Activated naive CD8-positive, alpha-beta T cell treated with anti-CD3 and anti-CD28 coated beads, Interleukin-2, amount 50 U/mL, for 24 hours (primary cell): ENCODE data around the gene CNKSR1.

Experiments used
- ATAC-seq: fragments of 150-1000 bp; cut with Tn5 transposase; one replicate; pipeline ENCODE4 v1.10.0; 2021
- DNase-seq: peaks from one replicate; pipeline ENCODE4 v3.0.0; 2021
- H3K27ac Mint-ChIP-seq: one replicate; pipeline ENCODE4 v1.8.0; 2021; ENCODE audit warnings: mild to moderate bottlenecking, mixed read lengths
- H3K27me3 Mint-ChIP-seq: one replicate; pipeline ENCODE4 v1.8.0; 2021; ENCODE audit warnings: mixed read lengths
- H3K36me3 Mint-ChIP-seq: one replicate; pipeline ENCODE4 v1.8.0; 2021; ENCODE audit warnings: low read depth, mixed read lengths
- H3K4me1 Mint-ChIP-seq: one replicate; pipeline ENCODE4 v1.8.0; 2021; ENCODE audit warnings: mixed read lengths
- H3K4me3 Mint-ChIP-seq: one replicate; pipeline ENCODE4 v1.8.0; 2021; ENCODE audit warnings: mild to moderate bottlenecking, moderate library complexity, mixed read lengths
- H3K9me3 Mint-ChIP-seq: one replicate; pipeline ENCODE4 v1.8.0; 2021; ENCODE audit warnings: mixed read lengths

CNKSR1 gene, protein sequence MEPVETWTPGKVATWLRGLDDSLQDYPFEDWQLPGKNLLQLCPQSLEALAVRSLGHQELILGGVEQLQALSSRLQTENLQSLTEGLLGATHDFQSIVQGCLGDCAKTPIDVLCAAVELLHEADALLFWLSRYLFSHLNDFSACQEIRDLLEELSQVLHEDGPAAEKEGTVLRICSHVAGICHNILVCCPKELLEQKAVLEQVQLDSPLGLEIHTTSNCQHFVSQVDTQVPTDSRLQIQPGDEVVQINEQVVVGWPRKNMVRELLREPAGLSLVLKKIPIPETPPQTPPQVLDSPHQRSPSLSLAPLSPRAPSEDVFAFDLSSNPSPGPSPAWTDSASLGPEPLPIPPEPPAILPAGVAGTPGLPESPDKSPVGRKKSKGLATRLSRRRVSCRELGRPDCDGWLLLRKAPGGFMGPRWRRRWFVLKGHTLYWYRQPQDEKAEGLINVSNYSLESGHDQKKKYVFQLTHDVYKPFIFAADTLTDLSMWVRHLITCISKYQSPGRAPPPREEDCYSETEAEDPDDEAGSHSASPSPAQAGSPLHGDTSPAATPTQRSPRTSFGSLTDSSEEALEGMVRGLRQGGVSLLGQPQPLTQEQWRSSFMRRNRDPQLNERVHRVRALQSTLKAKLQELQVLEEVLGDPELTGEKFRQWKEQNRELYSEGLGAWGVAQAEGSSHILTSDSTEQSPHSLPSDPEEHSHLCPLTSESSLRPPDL

DNA sequence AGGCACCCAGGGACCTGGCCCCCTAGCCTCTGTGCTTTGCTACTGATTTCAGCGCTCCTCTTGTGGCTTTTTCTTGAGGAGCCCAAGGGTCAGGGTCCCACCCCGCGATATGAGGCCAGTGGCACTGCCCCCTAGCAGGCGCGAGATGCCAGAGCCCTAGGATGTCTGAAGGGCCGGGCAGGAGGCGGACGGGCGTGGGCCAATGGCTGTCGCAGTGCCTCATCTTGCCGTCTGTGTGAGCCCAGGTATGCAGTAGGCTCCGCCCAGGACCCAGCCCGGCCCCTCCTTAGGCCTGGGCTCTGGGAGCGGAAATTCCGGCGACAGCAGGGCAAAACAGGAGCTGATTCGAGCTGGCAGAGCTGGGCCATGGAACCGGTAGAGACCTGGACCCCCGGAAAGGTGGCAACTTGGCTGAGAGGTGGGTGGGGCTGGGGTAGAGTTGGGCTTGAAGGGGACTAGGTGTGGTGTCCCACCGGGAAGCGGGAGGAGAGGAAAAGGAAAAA, at the start of gene CNKSR1:
CNKSR1 (plus strand) TSS at position 310 of the 503 bp plus-strand sequence; CDS start at position 367, 57 bp downstream.
- Mint-ChIP-seq H3K9me3 (no peaks in the 10 kb centered on the region), H3K36me3 (peaks cover 3% of the 10 kb centered on the region), H3K4me1 (peaks cover 5% of the 10 kb centered on the region), H3K27me3 (no peaks in the 10 kb centered on the region), H3K27ac (no peak within 1 kb of the TSS), H3K4me3 (peak within 1 kb of the TSS; percentile 30)
- ATAC-seq (no peak), DNase-seq (no peak)

DNA sequence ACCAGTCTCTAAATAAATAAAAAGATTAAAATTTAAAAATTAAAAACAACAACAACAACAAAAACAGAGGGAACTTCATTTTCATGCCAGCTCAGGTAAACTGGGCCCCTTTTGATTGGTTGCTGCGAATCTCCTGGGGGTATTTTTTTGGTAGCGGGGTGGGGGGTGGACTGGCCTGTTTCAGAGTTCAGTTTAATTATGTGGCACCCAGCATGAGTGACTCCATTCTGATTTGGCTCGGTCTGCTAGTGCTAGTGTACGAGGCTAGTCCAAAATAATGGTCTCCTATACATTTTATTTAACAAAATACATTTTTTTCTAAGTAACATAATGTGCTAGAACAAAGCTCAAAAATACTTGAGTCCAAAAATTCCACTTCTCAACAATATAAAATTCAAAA, 47.5 kb upstream of the CNKSR1 start:
- Mint-ChIP-seq H3K4me1 (peaks cover 38% of the 10 kb centered on the region), H3K9me3 (no peaks in the 10 kb centered on the region), H3K27me3 (peaks cover 4% of the 10 kb centered on the region), H3K27ac (no peak overlapping the region), H3K4me3 (no peak overlapping the region), H3K36me3 (peaks cover 2% of the 10 kb centered on the region)
- ATAC-seq, result no peak
- DNase-seq, result no peak

DNA sequence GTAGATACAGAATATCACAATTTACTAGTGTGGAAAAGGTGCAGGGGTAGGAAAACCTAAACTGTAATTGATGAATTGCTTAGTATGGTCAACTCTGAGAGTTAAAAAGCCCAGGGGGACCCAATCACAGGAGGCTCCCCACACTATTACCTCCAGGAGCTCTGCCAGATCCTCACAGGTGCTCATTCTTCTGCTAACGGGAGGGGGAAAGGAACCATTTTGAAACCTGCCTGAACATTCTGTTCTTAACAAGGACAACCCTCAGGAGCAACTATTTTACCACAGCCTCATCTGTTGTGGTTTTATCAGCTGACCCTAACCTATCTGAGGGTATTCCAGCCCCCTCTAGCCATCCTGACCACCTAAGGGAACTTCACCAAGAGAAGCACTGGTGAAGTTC, 46.6 kb upstream of the CNKSR1 start:
- H3K27me3 Mint-ChIP-seq, result peaks cover 4% of the 10 kb centered on the region
- no peak for DNase-seq
- H3K4me1 Mint-ChIP-seq, result peaks cover 32% of the 10 kb centered on the region
- H3K9me3 Mint-ChIP-seq, result no peaks in the 10 kb centered on the region
- H3K27ac Mint-ChIP-seq, result no peak overlapping the region
- no peak overlapping the region for H3K4me3 Mint-ChIP-seq
- no peak for ATAC-seq
- no peaks in the 10 kb centered on the region for H3K36me3 Mint-ChIP-seq

DNA sequence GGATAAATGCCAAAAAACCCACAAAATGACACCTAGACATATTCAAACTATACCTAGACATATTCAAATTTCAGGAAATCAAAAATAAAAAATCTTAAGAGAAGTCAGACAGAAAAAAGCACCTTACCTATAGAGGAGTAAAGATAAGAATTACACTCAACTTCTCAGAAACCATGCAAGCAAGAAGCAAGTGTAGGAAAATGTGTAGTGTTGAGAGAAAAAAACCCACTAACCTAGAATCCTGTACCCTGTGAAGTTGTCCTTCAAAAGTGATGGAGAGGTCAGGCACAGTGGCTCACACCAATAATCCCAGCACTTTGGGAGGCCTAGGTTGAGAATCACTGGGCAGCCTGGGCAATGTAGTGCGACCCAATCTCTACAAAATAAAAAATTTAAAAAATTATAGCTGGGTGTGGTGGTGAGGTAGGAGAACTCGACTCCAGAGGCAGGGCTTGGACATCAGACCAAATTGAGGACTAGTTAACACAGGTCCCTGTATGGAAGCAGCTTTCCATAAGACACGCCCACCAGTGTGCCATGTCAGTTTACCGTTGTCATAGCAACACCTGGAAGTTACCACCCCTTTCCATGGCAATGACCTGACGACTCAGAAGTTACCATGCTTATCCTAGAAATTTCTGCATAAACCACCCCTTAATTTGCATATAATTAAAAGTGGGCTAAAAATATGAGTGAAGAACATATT, 45.0 kb upstream of the CNKSR1 start:
- H3K27me3 Mint-ChIP-seq, result peaks cover 4% of the 10 kb centered on the region

DNA sequence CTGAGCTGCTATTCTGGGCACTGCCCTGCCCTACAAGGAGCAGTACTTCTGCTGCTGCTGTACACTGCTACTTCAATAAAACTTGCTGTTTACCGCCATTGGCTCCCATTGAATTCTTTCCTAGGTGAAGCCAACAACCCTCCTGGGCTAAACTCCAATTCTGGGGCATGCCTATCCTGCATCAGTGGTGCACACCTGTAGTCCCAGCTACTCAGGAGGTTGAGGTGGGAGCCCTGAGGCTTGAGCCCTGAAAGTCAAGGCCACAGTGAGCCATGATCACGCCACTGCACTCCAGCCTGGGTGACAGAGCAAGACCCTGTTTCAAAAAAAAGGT, 44.5 kb upstream of the CNKSR1 start:
- DNase-seq, result no peak
- no peak for ATAC-seq
- no peak overlapping the region for H3K27ac Mint-ChIP-seq
- peaks cover 4% of the 10 kb centered on the region for H3K27me3 Mint-ChIP-seq
- H3K36me3 Mint-ChIP-seq, result no peaks in the 10 kb centered on the region
- H3K4me3 Mint-ChIP-seq, result no peak overlapping the region
- H3K9me3 Mint-ChIP-seq, result no peaks in the 10 kb centered on the region
- H3K4me1 Mint-ChIP-seq, result peaks cover 11% of the 10 kb centered on the region

More for the DNA sequence above, 45.0 kb upstream of the CNKSR1 start:
- H3K4me3 Mint-ChIP-seq, result no peak overlapping the region
- ATAC-seq, result no peak
- peaks cover 16% of the 10 kb centered on the region for H3K4me1 Mint-ChIP-seq
- no peaks in the 10 kb centered on the region for H3K36me3 Mint-ChIP-seq
- no peaks in the 10 kb centered on the region for H3K9me3 Mint-ChIP-seq
- no peak for DNase-seq
- H3K27ac Mint-ChIP-seq, result no peak overlapping the region

DNA sequence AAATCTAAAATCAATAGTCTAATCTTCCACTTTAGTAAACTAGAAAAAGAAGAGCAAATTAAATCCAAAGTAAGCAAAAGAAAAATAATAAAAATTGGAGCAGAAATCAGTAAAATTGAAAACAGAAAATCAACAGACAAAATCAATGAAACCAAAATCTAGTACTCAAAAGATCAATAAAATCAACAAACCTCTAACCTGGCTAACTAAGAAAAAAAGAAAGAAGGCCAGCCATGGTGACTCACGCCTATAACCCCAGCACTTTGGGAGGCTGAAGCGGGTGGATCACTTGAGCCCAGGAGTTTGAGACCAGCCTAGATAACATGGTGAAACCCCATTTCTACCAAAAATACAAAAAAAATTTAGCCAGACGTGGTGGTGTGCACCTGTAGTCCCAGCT, 42.8 kb upstream of the CNKSR1 start:
- ATAC-seq (no peak), DNase-seq (no peak)
- Mint-ChIP-seq H3K4me1 (peaks cover 9% of the 10 kb centered on the region), H3K27me3 (peaks cover 2% of the 10 kb centered on the region), H3K4me3 (no peak overlapping the region), H3K9me3 (no peaks in the 10 kb centered on the region), H3K36me3 (no peaks in the 10 kb centered on the region), H3K27ac (no peak overlapping the region)

DNA sequence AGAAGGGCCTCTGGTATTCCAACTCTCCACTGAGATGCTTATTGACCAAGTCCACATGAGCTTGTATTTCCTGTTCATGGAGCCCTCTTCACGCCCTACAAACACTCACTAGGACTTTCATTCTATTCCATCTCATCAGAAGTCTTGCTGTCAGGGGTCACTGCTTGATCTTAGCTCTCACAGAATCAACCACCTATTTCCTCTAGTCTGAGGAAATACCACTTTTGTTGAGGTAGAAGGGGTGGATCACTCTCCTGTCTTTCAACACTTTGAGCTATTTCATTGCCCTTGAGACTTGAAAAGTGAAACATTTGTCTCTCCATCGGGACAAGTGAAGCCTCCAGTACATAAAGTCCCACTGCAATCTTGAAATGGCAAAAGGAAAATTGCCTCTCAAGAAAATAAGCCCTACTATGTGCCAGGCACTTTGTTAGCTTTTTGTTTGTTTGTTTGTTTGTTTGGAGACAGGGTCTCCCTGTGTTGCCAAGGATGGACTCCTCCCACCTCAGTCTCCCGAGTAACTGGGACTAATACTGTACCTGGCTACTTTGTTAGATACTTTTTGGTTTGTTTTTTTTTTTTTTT, 38.2 kb upstream of the CNKSR1 start:
- no peak overlapping the region for H3K4me3 Mint-ChIP-seq
- H3K27me3 Mint-ChIP-seq, result no peaks in the 10 kb centered on the region
- no peaks in the 10 kb centered on the region for H3K36me3 Mint-ChIP-seq
- no peaks in the 10 kb centered on the region for H3K9me3 Mint-ChIP-seq
- ATAC-seq (no peak), DNase-seq (no peak)
- no peak overlapping the region for H3K27ac Mint-ChIP-seq
- H3K4me1 Mint-ChIP-seq, result peaks cover 6% of the 10 kb centered on the region

DNA sequence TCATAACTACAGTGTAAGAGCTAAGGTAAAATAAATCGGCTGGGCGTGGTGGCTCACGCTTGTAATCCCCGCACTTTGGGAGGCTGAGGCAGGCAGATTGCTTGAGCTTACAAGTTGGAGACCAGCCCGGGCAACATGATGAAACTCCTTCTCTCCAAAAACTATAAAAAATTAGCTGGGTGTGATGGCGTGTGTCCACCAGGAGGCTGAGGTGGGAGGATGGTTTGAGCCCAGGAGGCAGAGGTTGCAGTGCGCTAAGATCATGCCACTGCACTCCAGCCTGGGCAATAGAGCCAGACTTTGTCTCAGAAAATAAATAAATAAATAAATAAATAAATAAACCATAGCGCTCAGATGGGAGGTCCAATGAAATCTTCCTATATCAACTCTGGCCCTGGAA, 35.1 kb upstream of the CNKSR1 start:
- peaks cover 6% of the 10 kb centered on the region for H3K4me1 Mint-ChIP-seq
- H3K27me3 Mint-ChIP-seq, result peaks cover 5% of the 10 kb centered on the region
- no peak overlapping the region for H3K27ac Mint-ChIP-seq
- H3K36me3 Mint-ChIP-seq, result no peaks in the 10 kb centered on the region
- DNase-seq, result no peak
- no peak overlapping the region for H3K4me3 Mint-ChIP-seq
- no peaks in the 10 kb centered on the region for H3K9me3 Mint-ChIP-seq
- no peak for ATAC-seq

DNA sequence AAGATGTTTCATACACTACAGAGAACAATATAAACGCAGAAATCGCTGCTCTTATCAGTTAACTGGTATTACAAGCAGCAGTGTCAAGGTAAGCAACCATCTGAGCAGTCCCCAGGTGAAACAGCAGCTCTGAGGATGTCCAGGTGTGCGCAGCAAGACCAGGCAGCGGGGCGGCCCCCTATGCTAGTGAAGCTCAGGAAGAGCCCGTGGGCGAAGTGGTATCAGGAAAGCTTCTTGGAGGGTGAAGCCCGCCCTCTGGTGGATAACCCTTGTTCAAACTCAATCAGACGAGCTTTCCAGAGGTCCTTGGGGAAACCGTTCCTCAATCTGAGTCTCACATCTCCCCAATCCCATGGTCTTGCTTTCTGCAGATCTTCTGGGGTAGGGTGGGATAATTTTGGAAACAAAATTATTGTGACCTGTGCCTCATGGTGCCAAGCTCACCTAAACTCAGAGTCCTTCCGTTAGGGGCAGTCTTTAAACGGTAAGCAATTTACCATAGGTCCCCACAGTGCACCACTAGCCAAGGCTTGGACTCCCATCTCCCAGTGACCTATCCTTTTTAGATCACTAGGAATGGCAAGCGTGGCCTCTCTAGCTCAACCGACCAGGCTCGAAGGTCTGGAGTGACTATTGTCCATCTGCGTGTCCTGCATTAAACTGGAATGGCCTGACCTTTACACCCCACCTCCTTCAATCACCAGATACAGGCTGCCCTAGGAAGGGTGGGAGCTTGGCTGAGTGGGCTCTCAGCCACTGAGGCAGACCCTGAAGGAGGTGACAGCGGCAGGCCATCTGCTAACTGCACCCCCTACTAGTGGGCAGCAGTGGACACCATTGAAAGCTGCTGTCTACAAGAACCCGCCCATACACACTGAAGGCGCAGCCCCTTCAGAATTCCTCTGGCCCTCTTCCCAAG, 32.0 kb upstream of the CNKSR1 start:
- Mint-ChIP-seq H3K4me1 (no peaks in the 10 kb centered on the region), H3K27me3 (peaks cover 7% of the 10 kb centered on the region), H3K27ac (no peak overlapping the region), H3K36me3 (no peaks in the 10 kb centered on the region), H3K4me3 (no peak overlapping the region), H3K9me3 (no peaks in the 10 kb centered on the region)
- peak; percentile 77 for DNase-seq
- peak; percentile 80 for ATAC-seq

DNA sequence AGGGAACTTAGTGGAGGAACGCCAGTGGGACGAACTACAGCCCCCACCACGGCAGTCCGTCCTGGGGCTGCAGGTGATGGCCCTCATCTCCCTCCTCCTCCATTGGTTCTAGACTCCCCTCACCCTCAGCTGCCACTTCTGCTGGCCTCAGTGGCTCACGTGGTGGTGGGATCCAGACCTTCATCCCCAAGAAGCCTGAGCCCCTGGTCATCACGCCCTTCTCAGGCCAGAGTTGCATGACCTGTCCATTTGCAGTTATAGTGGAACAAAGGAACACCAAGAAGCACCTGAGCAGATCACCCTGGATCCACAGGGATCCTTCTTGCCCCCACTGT, 31.4 kb upstream of the CNKSR1 start:
- Mint-ChIP-seq H3K4me1 (no peaks in the 10 kb centered on the region), H3K9me3 (no peaks in the 10 kb centered on the region), H3K4me3 (no peak overlapping the region), H3K36me3 (no peaks in the 10 kb centered on the region), H3K27me3 (peaks cover 7% of the 10 kb centered on the region), H3K27ac (no peak overlapping the region)
- DNase-seq (no peak), ATAC-seq (no peak)

DNA sequence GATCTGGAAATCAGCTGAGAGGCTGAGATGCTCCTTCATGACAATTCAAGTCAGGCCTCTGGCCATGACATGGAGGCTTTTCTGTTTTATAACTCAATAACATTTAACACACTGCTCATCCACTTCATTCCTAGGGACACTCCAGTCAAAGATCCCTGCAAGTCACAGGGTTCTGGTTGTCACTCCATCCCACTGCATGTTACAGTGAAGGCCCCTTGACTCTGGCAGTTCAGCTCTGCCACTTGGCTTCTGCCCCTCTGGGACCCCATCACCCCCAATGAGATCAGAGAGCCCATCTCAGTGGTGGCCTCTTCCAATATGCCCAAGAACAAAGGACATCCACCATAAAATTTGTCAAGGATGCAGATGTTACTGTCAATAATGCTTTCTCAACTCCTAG, 28.4 kb upstream of the CNKSR1 start:
- no peak overlapping the region for H3K27ac Mint-ChIP-seq
- DNase-seq (no peak), ATAC-seq (no peak)
- H3K9me3 Mint-ChIP-seq, result no peaks in the 10 kb centered on the region
- H3K4me3 Mint-ChIP-seq, result no peak overlapping the region
- no peaks in the 10 kb centered on the region for H3K36me3 Mint-ChIP-seq
- H3K4me1 Mint-ChIP-seq, result no peaks in the 10 kb centered on the region
- H3K27me3 Mint-ChIP-seq, result peaks cover 9% of the 10 kb centered on the region

DNA sequence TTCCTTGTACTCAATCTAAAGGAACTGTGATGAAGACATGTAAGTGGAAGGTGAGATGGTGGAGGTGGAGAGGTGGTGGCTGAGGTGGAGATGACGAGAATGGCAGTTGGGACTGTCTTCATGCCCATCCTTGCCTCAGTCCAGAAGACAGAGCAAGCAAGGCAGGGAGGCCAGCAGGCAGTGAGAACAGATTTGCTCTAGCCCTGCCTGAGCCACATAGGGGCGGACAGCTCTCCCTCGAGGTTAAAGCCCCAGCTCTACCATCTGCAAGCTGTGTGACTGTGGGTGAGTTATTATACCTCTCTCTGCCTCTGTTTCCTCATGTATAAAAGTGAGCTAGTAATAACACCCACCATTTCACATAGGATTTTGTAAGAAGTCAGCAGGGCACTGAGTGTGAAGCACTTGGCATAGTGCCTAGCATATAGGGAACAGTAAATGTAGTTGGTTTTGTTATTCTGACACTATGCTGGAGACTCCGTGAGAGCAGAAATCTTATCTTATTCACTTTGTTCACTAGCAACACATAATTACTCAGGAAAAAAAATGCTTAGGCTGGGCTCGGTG, 23.2 kb upstream of the CNKSR1 start:
- DNase-seq, result no peak
- peaks cover 3% of the 10 kb centered on the region for H3K4me1 Mint-ChIP-seq
- H3K4me3 Mint-ChIP-seq, result no peak overlapping the region
- no peak overlapping the region for H3K27ac Mint-ChIP-seq
- no peaks in the 10 kb centered on the region for H3K36me3 Mint-ChIP-seq
- H3K27me3 Mint-ChIP-seq, result peaks cover 24% of the 10 kb centered on the region
- H3K9me3 Mint-ChIP-seq, result no peaks in the 10 kb centered on the region
- ATAC-seq, result no peak

DNA sequence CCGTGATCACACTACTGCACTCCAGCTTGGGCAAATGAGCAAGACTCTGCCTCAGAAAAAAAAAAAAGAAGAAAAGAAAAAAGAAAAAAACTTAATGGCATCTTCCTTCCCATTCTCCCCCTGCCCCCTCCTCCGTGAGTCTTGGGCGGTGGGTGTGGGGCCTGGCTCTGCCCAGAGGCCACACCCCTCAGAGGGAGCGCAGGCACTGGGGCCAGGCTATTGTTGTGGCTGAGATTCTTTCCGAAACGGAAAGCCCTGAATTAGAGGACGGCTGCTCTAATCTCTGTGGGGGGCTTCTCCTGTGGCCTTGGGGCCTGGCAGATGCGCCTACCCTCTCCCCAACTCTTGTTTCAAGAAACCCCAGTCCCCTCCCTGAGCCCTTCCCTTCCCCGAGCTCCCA, 22.5 kb upstream of the CNKSR1 start:
- Mint-ChIP-seq H3K9me3 (no peaks in the 10 kb centered on the region), H3K36me3 (no peaks in the 10 kb centered on the region), H3K4me3 (no peak overlapping the region), H3K27ac (no peak overlapping the region), H3K4me1 (peaks cover 3% of the 10 kb centered on the region), H3K27me3 (peaks cover 30% of the 10 kb centered on the region)
- DNase-seq, result no peak
- ATAC-seq, result no peak
